ENCODE measurements around the gene SLC35B2. TPM values are rescaled to one million over a fixed set of nuclear protein-coding genes. Genes with fewer than 3 reads are reported as not detected.

Gene SLC35B2
- total and polyA plus RNA-seq, 8 donors, result 38.7 to 50.3 (median 43.7) TPM

- H3K36me3 ChIP-seq, result no peaks in the 10 kb centered on the region
- peaks cover 40 to 81% of the 10 kb centered on the region in 2 donors for H3K27me3 ChIP-seq
- peaks cover 0 to 12% of the 10 kb centered on the region in 2 donors for H3K4me1 ChIP-seq
- TF ChIP-seq CTCF (IDR thresholded peaks at IDR 0.05), result no peak
- no peaks in the 10 kb centered on the region for H3K9me3 ChIP-seq
- intact Hi-C loops (cut with DNase I), result no loop called here
- DNase-seq, result no peak
- no peak overlapping the region for H3K27ac ChIP-seq
- no peak for ATAC-seq
- no peak overlapping the region for H3K4me3 ChIP-seq
These were observed 19.6 kb upstream of the SLC35B2 start for GRCh38 chr6:44276667-44277640.

- no peaks in the 10 kb centered on the region for H3K36me3 ChIP-seq
- H3K27me3 ChIP-seq, result peaks cover 44 to 90% of the 10 kb centered on the region in 2 donors
- DNase-seq (peak in 1 of 4 donors; percentile 38), ATAC-seq (peak; percentile 69)
- H3K27ac ChIP-seq, result no peak overlapping the region
- TF ChIP-seq CTCF (IDR thresholded peaks at IDR 0.05), result no peak
- peaks cover 0 to 12% of the 10 kb centered on the region in 2 donors for H3K4me1 ChIP-seq
- intact Hi-C loops (cut with DNase I), result no loop called here
- peak overlapping the region in 1 of 2 donors; percentile 18 for H3K4me3 ChIP-seq
- no peaks in the 10 kb centered on the region for H3K9me3 ChIP-seq
These were observed 18.7 kb upstream of the SLC35B2 start for GRCh38 chr6:44275749-44276648.

- no peak overlapping the region for H3K4me3 ChIP-seq
- H3K27ac ChIP-seq, result no peak overlapping the region
- no peak for ATAC-seq
- peaks cover 0 to 16% of the 10 kb centered on the region in 2 donors for H3K4me1 ChIP-seq
- intact Hi-C loops (cut with DNase I), result no loop called here
- peaks cover 48 to 95% of the 10 kb centered on the region in 2 donors for H3K27me3 ChIP-seq
- no peaks in the 10 kb centered on the region for H3K36me3 ChIP-seq
- no peak for DNase-seq
- H3K9me3 ChIP-seq, result no peaks in the 10 kb centered on the region
- TF ChIP-seq CTCF (IDR thresholded peaks at IDR 0.05), result no peak
These were observed 18.0 kb upstream of the SLC35B2 start for GRCh38 chr6:44275271-44275748.

GRCh38 chr6:44273617-44274016 lies 16.3 kb upstream of the SLC35B2 start:
- no peaks in the 10 kb centered on the region for H3K36me3 ChIP-seq
- DNase-seq, result no peak
- TF ChIP-seq CTCF (IDR thresholded peaks at IDR 0.05), result no peak
- peaks cover 0 to 30% of the 10 kb centered on the region in 2 donors for H3K4me1 ChIP-seq
- no peak overlapping the region for H3K4me3 ChIP-seq
- intact Hi-C loops (cut with DNase I), result no loop called here
- no peaks in the 10 kb centered on the region for H3K9me3 ChIP-seq
- H3K27ac ChIP-seq, result no peak overlapping the region
- no peak for ATAC-seq
- H3K27me3 ChIP-seq, result peaks cover 60 to 100% of the 10 kb centered on the region in 2 donors
